PFSK-1 (cell line): ENCODE data around the gene CRAT.

Source experiments
- POLR2AphosphoS5 ChIP-seq: IDR thresholded peaks from 2 replicates; pipeline ENCODE4 v1.6.1; 2012; ENCODE audit warnings: low read depth, mild to moderate bottlenecking, control low read depth, low read length, moderate library complexity
- REST ChIP-seq, 2 experiments: IDR thresholded peaks; 2 replicates each; pipeline versions ENCODE4 v1.6.1 to v1.8.0; 2011 to 2012; ENCODE audit warnings: low read depth in 2 of 2, low read length in 2 of 2, control low read depth in 1 of 2, inconsistent platforms in 1 of 2, mild to moderate bottlenecking in 1 of 2, moderate library complexity in 1 of 2; ENCODE audit not compliant: insufficient read depth in 1 of 2
- TAF1 ChIP-seq: IDR thresholded peaks from 2 replicates; pipeline ENCODE4 v1.6.1; 2012; ENCODE audit warnings: low read length, control low read depth, borderline replicate concordance; ENCODE audit not compliant: insufficient read depth

- no peak for TF ChIP-seq TAF1
- no peak for TF ChIP-seq POLR2AphosphoS5
- TF ChIP-seq REST (IDR thresholded peaks at IDR 0.05; ENCODE audit: insufficient read depth in 1 of 2, low read depth in 2 of 2, low read length in 2 of 2), result no peak
Observed at GRCh38 chr9:129125478-129125877, 14.9 kb upstream of the CRAT start.
